B cell (primary cell): ENCODE data around the gene ITGB6. TPM values are rescaled to one million over a fixed set of nuclear protein-coding genes. Genes with fewer than 3 reads are reported as not detected.
"Not testable (repeated sequence)": the region's sequence is repeated elsewhere in the genome, so short reads cannot be mapped to it uniquely, and the experiment has no call there.

Experiments
- ATAC-seq: fragments of 200-7000 bp; cut with Tn5 transposase; one replicate; pipeline ENCODE4 v1.10.0; 2021; ENCODE audit warnings: low read depth, mild to moderate bottlenecking, moderate number of reproducible peaks, moderate library complexity
- CTCF ChIA-PET: fragments of 350-600 bp; sonication (Branson Sonifier 250); formaldehyde crosslinking; loops from one replicate; lab custom pipeline; 2021; ENCODE audit warnings: antibody characterized with exemption, inconsistent platforms; lab: Charles Lee
- POLR2A ChIA-PET: fragments of 350-600 bp; sonication (Branson Sonifier 250); formaldehyde crosslinking; loops from one replicate; lab custom pipeline; 2021; ENCODE audit warnings: antibody characterized with exemption; lab: Charles Lee
- DNase-seq: peaks from one replicate; pipeline ENCODE4 v3.0.0; 2013
- H2AFZ ChIP-seq: 2 replicates; pipeline ENCODE4 v1.6.1; 2012; ENCODE audit warnings: mild to moderate bottlenecking, low read depth, low read length; ENCODE audit not compliant: insufficient read depth, poor library complexity, severe bottlenecking
- H3K27ac ChIP-seq, 2 donors: 1 replicate in 1 of 2; 2 replicates in 1 of 2; pipeline ENCODE4 v1.5.1; 2012 to 2013; ENCODE audit warnings: low read length in 2 of 2, mild to moderate bottlenecking in 2 of 2, moderate library complexity in 1 of 2
- H3K27me3 ChIP-seq, 4 experiments: fragments of 200-600 bp in 1 of 4; sonication (generic) in 1 of 4; replicated peaks in 1 of 4; 1 replicate in 2 of 4; 2 replicates in 2 of 4; pipeline versions ENCODE4 v1.6.1 to v1.7.0; 2013 to 2016; ENCODE audit warnings: low read length in 3 of 4, mild to moderate bottlenecking in 2 of 4, mixed read lengths in 1 of 4, moderate library complexity in 1 of 4; ENCODE audit not compliant: insufficient read depth in 4 of 4, control insufficient read depth in 3 of 4; ENCODE audit errors: control extremely low read depth in 1 of 4
- H3K36me3 ChIP-seq, 2 experiments: replicated peaks in 1 of 2; 1 replicate in 1 of 2; 2 replicates in 1 of 2; pipeline versions ENCODE4 v1.6.1 to v1.7.1; 2013; ENCODE audit warnings: low read length in 1 of 2; ENCODE audit not compliant: insufficient read depth in 2 of 2, control insufficient read depth in 1 of 2; ENCODE audit errors: control extremely low read depth in 1 of 2, extremely low read depth in 1 of 2
- H3K4me1 ChIP-seq, 2 donors: fragments of 200-600 bp in 1 of 2; sonication (generic) in 1 of 2; 1 replicate in 1 of 2; 2 replicates in 1 of 2; pipeline versions ENCODE4 v1.5.1 to v1.6.1; 2013 to 2017; ENCODE audit warnings: low read length in 2 of 2; ENCODE audit not compliant: control insufficient read depth in 2 of 2, insufficient read depth in 2 of 2
- H3K4me2 ChIP-seq: replicated peaks from 2 replicates; pipeline ENCODE3; 2012; ENCODE audit warnings: mild to moderate bottlenecking, low read depth, low read length; ENCODE audit not compliant: poor library complexity, severe bottlenecking
- H3K4me3 ChIP-seq, 5 experiments: fragments of 200-600 bp in 1 of 5; sonication (generic) in 1 of 5; 1 replicate in 3 of 5; 2 replicates in 2 of 5; pipeline versions ENCODE4 v1.5.1 to v1.7.0; 2011 to 2016; ENCODE audit warnings: low read length in 4 of 5, mild to moderate bottlenecking in 4 of 5, low read depth in 2 of 5, control low read depth in 1 of 5, moderate library complexity in 1 of 5; ENCODE audit not compliant: insufficient read depth in 1 of 5; ENCODE audit errors: control extremely low read depth in 1 of 5, extremely low read depth in 1 of 5
- H3K79me2 ChIP-seq: fragments of 200-600 bp; sonication (generic); one replicate; pipeline ENCODE4 v1.6.0; 2016; ENCODE audit warnings: low read length; ENCODE audit not compliant: control insufficient read depth, insufficient read depth
- H3K9ac ChIP-seq: fragments of 200-600 bp; sonication (generic); 2 replicates; pipeline ENCODE4 v1.6.1; 2017; ENCODE audit warnings: mild to moderate bottlenecking, low read length, moderate library complexity
- H3K9me3 ChIP-seq, 3 donors: one replicate each; pipeline versions ENCODE4 v1.6.1 to v1.7.1; 2013; ENCODE audit warnings: low read length in 2 of 3; ENCODE audit not compliant: control insufficient read depth in 2 of 3, insufficient read depth in 1 of 3; ENCODE audit errors: control extremely low read depth in 1 of 3
- H4K20me1 ChIP-seq: 2 replicates; pipeline ENCODE4 v1.6.0; 2012; ENCODE audit warnings: mild to moderate bottlenecking, low read length; ENCODE audit not compliant: insufficient read depth, control insufficient read depth, poor library complexity, severe bottlenecking
- H3K27ac Mint-ChIP-seq: one replicate; pipeline ENCODE4 v1.8.0; 2021; ENCODE audit warnings: mixed read lengths
- H3K27me3 Mint-ChIP-seq: one replicate; pipeline ENCODE4 v1.8.0; 2021; ENCODE audit warnings: mixed read lengths
- H3K4me1 Mint-ChIP-seq: one replicate; pipeline ENCODE4 v1.8.0; 2021; ENCODE audit warnings: mixed read lengths
- H3K4me3 Mint-ChIP-seq: one replicate; pipeline ENCODE4 v1.8.0; 2021; ENCODE audit warnings: mixed read lengths
- H3K9me3 Mint-ChIP-seq: one replicate; pipeline ENCODE4 v1.8.0; 2022; ENCODE audit warnings: mixed read lengths; ENCODE audit not compliant: insufficient read depth
- CTCF ChIP-seq: fragments of 200-600 bp; IDR thresholded peaks from one replicate; pipeline ENCODE4 v1.8.0; 2022; ENCODE audit warnings: antibody characterized with exemption, mild to moderate bottlenecking
- EZH2 ChIP-seq: IDR thresholded peaks from 2 replicates; pipeline ENCODE4 v1.6.1; 2012; ENCODE audit warnings: borderline replicate concordance, low read depth, mild to moderate bottlenecking, moderate library complexity, low read length; ENCODE audit not compliant: insufficient read depth, poor library complexity, severe bottlenecking
- WGBS: methylation state at CpG from one replicate; pipeline ENCODE4 v1.1.5; 2013; ENCODE audit warnings: missing lambda C conversion rate; ENCODE audit not compliant: insufficient coverage; 5-methylcytosine and 5-hydroxymethylcytosine counted together
- intact Hi-C: fragments of 100-400 bp; cut with micrococcal nuclease; formaldehyde crosslinking; loops from one replicate; pipeline ENCODE4 v1.10.0; 2022
- polyA plus RNA-seq: library from polyadenylated mRNA; depleted of rRNA; stranded (reverse); fragments of >200 nt; gene quantifications from 2 replicates; pipeline ENCODE4 v1.2.3, GENCODE V29; 2012
- total RNA-seq, 2 donors: library from RNA; stranded (reverse); fragments of 120-200 nt in 1 of 2; gene quantifications; 1 replicate in 1 of 2; 2 replicates in 1 of 2; pipeline versions ENCODE4 v1.2.3 to v1.2.4, GENCODE V29; 2013 to 2022

Gene ITGB6
- total and polyA plus RNA-seq, 2 donors (not counting 1 experiment from before 2014, with no cell fraction given), result not detected

GRCh38 chr2:160125366-160125765 is 74.7 kb downstream of the ITGB6 start:
- POLR2A ChIA-PET, result no interaction called here
- WGBS, result no CpG with 5 or more reads among the region's 2 CpGs
- TF ChIP-seq CTCF (no peak), EZH2 (no peak)
- Mint-ChIP-seq H3K27me3 (peaks cover 16% of the 10 kb centered on the region), H3K4me3 (no peak overlapping the region), H3K4me1 (no peaks in the 10 kb centered on the region), H3K27ac (no peak overlapping the region), H3K9me3 (no peaks in the 10 kb centered on the region)
- no peak overlapping the region for H3K4me3 ChIP-seq
- H4K20me1 ChIP-seq, result no peaks in the 10 kb centered on the region
- H3K36me3 ChIP-seq, result no peaks in the 10 kb centered on the region
- peaks cover 0 to 4% (median 0%) of the 10 kb centered on the region in 4 experiments for H3K27me3 ChIP-seq
- no peak overlapping the region for H3K4me2 ChIP-seq
- no peak overlapping the region for H3K27ac ChIP-seq
- intact Hi-C loops, result no loop called here
- ATAC-seq, result no peak
- H3K9ac ChIP-seq, result no peak overlapping the region
- H2AFZ ChIP-seq, result no peak overlapping the region
- CTCF ChIA-PET, result interaction anchor here (0.5 kb wide), 1 partner anchor 16 kb away, joined by 3 read pairs; no protein-coding TSS in a partner anchor
- H3K79me2 ChIP-seq, result no peaks in the 10 kb centered on the region
- no peak for DNase-seq
- H3K4me1 ChIP-seq, result no peaks in the 10 kb centered on the region
- H3K9me3 ChIP-seq, result no peaks in the 10 kb centered on the region

GRCh38 chr2:160124571-160124970 is 75.5 kb downstream of the ITGB6 start:
- CTCF ChIA-PET, result no interaction called here

GRCh38 chr2:160114721-160115120 is 85.4 kb downstream of the ITGB6 start:
- H3K9me3 Mint-ChIP-seq, H3K27me3 ChIP-seq, CTCF ChIA-PET, H3K4me3 Mint-ChIP-seq, H3K4me1 ChIP-seq, H3K27ac Mint-ChIP-seq, H3K36me3 ChIP-seq, ATAC-seq, POLR2A ChIA-PET, intact Hi-C loops, H3K79me2 ChIP-seq, H3K27ac ChIP-seq, H3K4me3 ChIP-seq, H2AFZ ChIP-seq, DNase-seq, H3K4me2 ChIP-seq, H4K20me1 ChIP-seq, H3K9me3 ChIP-seq, H3K9ac ChIP-seq, H3K4me1 Mint-ChIP-seq: not testable (repeated sequence)
- no CpG with 5 or more reads among the region's 8 CpGs for WGBS
- H3K27me3 Mint-ChIP-seq, result peaks cover 25% of the 10 kb centered on the region

More at GRCh38 chr2:160124571-160124970, 75.5 kb downstream of the ITGB6 start:
- no CpG with 5 or more reads among the region's 1 CpG for WGBS
- H3K79me2 ChIP-seq, result no peaks in the 10 kb centered on the region
- H4K20me1 ChIP-seq, result no peaks in the 10 kb centered on the region
- DNase-seq (no peak), ATAC-seq (no peak)
- H3K4me1 ChIP-seq, result no peaks in the 10 kb centered on the region
- H3K9ac ChIP-seq, result no peak overlapping the region
- no peak overlapping the region for H3K27ac Mint-ChIP-seq
- H3K27ac ChIP-seq, result no peak overlapping the region
- H3K4me3 Mint-ChIP-seq, result no peak overlapping the region
- no peak overlapping the region for H2AFZ ChIP-seq
- H3K27me3 ChIP-seq, result peaks cover 0 to 4% (median 0%) of the 10 kb centered on the region in 4 experiments
- peaks cover 16% of the 10 kb centered on the region for H3K27me3 Mint-ChIP-seq
- no peaks in the 10 kb centered on the region for H3K36me3 ChIP-seq
- POLR2A ChIA-PET, result no interaction called here
- H3K9me3 Mint-ChIP-seq, result no peaks in the 10 kb centered on the region
- H3K4me3 ChIP-seq, result no peak overlapping the region
- no peaks in the 10 kb centered on the region for H3K9me3 ChIP-seq
- H3K4me2 ChIP-seq, result no peak overlapping the region
- intact Hi-C loops, result no loop called here
- no peaks in the 10 kb centered on the region for H3K4me1 Mint-ChIP-seq
- TF ChIP-seq CTCF (no peak), EZH2 (no peak)
